HG03469 (cell line): Measurements from ENCODE around the gene LGALS4.
"Not testable (repeated sequence)": the region's sequence is repeated elsewhere in the genome, so short reads cannot be mapped to it uniquely, and the experiment has no call there.

Experiments used
- ATAC-seq: cut with Tn5 transposase; IDR thresholded peaks from one replicate; pipeline ENCODE4 v1.9.1; 2021; ENCODE audit warnings: mild to moderate bottlenecking, moderate library complexity, moderate number of reproducible peaks; ENCODE audit not compliant: unreplicated experiment

The LGALS4 gene

GRCh38 chr19:38797781-38798180 is 15.0 kb downstream of the LGALS4 start:
- ATAC-seq, result not testable (repeated sequence)

GRCh38 chr19:38796154-38796553 is 16.6 kb downstream of the LGALS4 start:
- ATAC-seq, result no peak

GRCh38 chr19:38795549-38795948 is 17.2 kb downstream of the LGALS4 start:
- no peak for ATAC-seq

DNA sequence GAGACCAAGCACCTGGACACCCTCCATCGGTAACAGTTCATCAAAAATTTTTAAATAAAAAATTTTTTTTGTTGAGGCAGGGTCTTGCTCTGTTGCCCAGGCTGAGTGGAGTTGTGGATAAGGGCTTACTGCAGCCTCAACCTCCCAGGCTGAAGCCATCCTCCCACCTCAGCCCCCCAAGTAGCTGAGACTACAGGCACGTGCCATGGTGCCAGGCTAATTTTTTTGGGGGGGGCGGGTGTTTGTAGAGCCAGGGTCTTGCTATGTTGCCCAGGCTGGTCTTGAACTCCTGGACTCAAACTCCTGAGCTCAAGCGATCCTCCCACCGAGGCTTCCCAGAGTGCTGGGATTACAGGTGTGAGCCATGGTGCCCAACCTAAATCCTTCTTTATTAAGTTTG is 19.1 kb downstream of the LGALS4 start:
- ATAC-seq, result no peak

- ATAC-seq, result no peak
Observed at GRCh38 chr19:38793177-38793576, 19.6 kb downstream of the LGALS4 start.

- ATAC-seq, result no peak
Observed at GRCh38 chr19:38792250-38793111, 20.3 kb downstream of the LGALS4 start.

- not testable (repeated sequence) for ATAC-seq
Observed at GRCh38 chr19:38791451-38792064, 21.2 kb downstream of the LGALS4 start.

DNA sequence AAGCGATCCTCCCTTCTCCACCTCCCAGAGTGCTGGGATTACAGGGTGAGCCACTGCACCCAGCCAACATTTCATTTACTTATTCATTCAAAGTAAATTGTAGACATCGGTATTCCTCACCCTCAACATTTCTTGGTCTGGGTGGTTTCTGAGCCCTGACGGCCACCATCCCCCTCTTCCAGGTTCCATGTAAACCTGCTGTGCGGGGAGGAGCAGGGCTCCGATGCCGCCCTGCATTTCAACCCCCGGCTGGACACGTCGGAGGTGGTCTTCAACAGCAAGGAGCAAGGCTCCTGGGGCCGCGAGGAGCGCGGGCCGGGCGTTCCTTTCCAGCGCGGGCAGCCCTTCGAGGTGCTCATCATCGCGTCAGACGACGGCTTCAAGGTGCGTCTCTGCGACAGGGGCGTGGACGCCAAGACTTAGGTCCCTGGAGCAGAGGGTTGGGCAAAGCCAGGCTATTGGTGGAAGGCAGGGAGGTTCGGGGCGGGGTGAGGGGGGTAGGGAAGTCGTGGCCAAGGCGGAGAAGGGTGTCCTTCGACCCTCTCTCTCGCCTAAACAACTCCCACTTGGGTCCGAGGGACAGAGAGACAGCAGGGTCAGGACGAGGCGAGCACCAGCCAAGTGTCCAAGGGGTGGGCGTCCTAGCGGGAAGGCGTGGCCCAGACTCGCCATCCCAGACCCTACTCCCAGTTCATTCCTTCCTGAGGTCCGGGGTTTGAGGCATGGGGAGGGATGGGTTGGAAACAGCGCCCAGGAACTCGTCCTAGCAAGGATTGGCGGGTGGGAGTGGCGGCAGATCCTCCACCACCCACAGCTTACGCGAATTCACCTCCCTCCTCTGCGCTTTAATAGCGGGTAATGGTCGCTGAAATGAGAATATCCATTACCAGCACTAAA is 22.0 kb downstream of the LGALS4 start:
- ATAC-seq, result not testable (repeated sequence)

- no peak for ATAC-seq
Observed at GRCh38 chr19:38788478-38789243, 24.1 kb downstream of the LGALS4 start, which contains the start of gene LGALS7B. Gene LGALS7B, plus strand, starts transcription at chr19:38789200. Its CDS starts 27 bp downstream, at chr19:38789227.

- no peak for ATAC-seq
Observed at GRCh38 chr19:38786572-38787265, 26.0 kb downstream of the LGALS4 start.

GRCh38 chr19:38786061-38786460 is 26.7 kb downstream of the LGALS4 start:
- not testable (repeated sequence) for ATAC-seq

DNA sequence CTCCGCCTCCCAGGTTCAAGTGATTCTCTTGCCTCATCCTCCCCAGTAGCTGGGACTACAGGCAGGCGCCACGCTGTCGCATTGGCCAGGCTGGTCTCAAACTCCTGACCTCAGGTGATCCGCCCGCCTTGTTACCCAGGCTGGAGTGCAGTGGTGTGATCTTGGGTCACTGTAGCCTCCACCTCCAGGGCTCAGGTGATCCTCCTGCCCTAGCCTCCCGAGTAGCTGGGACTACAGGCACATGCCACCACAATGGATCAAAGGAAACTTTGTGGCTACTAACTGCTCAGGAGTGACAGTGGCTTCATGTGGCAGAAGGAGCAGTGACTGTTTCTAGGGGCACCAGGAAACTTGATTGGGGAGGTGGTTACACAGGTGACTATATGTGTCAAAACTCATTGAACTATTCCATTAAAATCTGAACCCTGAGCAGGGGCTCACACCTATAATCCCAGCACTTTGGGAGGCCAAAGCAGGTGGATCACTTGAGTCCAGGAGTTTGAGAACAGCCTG is 27.5 kb downstream of the LGALS4 start:
- ATAC-seq, result no peak

DNA sequence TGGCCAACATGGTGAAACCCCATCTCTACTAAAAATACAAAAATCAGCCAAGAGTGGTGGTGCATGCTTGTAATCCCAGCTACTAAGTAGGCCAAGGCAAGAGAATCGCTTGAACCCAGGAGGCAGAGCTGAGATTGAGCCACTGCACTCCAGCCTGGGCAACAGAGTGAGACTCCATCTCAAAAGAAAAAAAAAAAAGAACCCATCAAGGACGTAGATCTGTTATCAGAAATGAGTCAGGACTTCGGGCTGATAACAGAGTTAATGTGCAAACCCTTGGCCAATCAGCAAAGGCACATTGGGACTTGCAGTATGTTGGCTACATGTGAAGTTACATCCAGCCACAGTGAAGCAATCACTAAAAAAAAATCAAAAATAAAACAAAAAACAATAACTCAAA is 28.5 kb downstream of the LGALS4 start:
- no peak for ATAC-seq

DNA sequence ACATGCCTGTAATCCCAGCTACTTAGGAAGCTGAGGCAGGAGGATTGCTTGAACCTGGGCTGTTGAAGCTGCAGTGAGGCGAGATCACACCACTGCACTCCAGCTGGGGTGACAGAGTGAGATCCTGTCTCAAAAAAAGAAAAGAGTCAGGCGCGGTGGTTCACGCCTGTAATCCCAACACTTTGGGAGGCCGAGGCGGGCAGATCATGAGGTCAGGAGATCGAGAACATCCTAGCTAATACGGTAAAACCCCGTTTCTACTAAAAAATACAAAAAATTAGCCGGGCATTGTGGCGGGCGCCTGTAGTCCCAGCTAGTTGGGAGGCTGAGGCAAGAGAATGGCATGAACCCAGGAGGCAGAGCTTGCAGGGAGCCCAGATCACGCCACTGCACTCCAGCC is 30.5 kb downstream of the LGALS4 start:
- not testable (repeated sequence) for ATAC-seq

DNA sequence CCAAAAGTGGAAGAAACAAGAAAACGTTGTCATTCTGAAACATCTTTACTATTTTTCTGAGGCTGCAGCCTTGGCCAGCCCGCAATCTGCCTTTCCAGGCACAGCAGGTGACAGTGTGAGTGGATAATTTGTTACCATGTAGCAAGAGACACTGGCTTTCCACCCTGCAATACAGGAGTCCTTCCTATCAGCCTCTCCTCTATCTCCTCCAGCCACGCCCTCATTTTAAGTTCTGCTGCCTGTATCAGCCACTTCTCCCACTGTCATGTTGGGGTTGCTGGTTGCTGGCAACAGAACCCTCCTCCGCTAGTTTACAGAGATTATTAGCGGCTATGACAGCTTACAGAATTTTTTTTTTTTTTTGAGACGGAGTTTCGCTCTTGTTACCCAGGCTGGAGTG is 31.7 kb downstream of the LGALS4 start:
- ATAC-seq, result no peak

DNA sequence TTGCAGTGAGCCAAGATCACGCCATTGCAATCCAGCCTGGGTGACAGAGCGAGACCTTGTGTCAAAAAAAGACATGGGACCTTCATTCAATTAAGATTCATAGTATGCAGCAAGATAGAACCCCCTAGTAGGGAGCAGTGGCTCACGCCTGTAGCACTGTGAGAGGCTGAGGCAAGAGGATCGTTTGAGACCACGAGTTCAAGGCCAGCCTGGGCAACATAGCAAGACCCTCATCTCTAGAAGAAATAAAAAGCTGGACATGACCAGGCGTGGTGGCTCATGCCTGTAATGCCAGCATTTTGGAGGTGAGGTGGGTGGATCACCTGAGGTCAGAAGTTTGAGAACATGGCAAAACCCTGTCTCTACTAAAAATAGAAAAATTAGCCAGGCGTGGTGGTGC is 32.3 kb downstream of the LGALS4 start:
- ATAC-seq, result no peak

DNA sequence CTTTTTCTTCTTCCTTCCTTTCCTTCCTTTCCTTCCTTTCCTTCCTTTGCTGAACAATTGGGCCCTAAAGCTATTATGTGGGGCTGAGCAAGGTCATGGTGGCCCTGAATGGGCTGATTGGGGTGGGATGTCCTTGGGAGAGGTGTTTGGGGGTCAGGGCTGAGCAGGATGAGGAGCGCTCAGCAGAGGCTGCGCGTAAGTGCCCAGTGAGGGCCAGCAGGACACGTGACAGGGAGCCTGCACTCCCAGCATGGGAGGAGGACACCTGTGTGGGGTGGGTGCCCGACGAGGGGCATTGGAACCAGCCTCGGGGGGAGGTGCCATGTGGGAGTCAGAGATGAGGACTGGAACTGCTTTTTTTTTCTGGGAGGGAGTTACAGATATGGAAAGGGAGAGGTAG is 34.0 kb downstream of the LGALS4 start:
- ATAC-seq, result no peak

- no peak for ATAC-seq
Observed at GRCh38 chr19:38774181-38774950, 38.4 kb downstream of the LGALS4 start.
